ENCODE results near the gene MTOR.
"Not testable (repeated sequence)": the region's sequence is repeated elsewhere in the genome, so short reads cannot be mapped to it uniquely, and the experiment has no call there.

The MTOR gene

GRCh38 chr1:11187931-11188330, 74.4 kb downstream of the MTOR start:
- no peaks in the 10 kb centered on the region for H3K9me3 Mint-ChIP-seq (ENCODE audit: low read depth)
- H3K4me3 Mint-ChIP-seq: no peak overlapping the region
- H3K27ac Mint-ChIP-seq: no peak overlapping the region
- peaks cover 3% of the 10 kb centered on the region for H3K36me3 Mint-ChIP-seq
- H3K27me3 Mint-ChIP-seq: no peaks in the 10 kb centered on the region
- no peaks in the 10 kb centered on the region for H3K4me1 Mint-ChIP-seq (ENCODE audit: low read depth)

GRCh38 chr1:11187494-11187893, 74.9 kb downstream of the MTOR start:
- no peaks in the 10 kb centered on the region for H3K27me3 Mint-ChIP-seq
- no peaks in the 10 kb centered on the region for H3K9me3 Mint-ChIP-seq (ENCODE audit: low read depth)
- H3K36me3 Mint-ChIP-seq: peaks cover 6% of the 10 kb centered on the region
- no peak overlapping the region for H3K27ac Mint-ChIP-seq
- H3K4me3 Mint-ChIP-seq: no peak overlapping the region
- no peaks in the 10 kb centered on the region for H3K4me1 Mint-ChIP-seq (ENCODE audit: low read depth)

- Mint-ChIP-seq H3K4me1 (ENCODE audit: low read depth) (no peaks in the 10 kb centered on the region), H3K27ac (peak overlapping the region; percentile 5), H3K36me3 (peaks cover 9% of the 10 kb centered on the region), H3K27me3 (no peaks in the 10 kb centered on the region), H3K4me3 (no peak overlapping the region), H3K9me3 (ENCODE audit: low read depth) (no peaks in the 10 kb centered on the region)
Observed at GRCh38 chr1:11187000-11187399, 75.4 kb downstream of the MTOR start.

GRCh38 chr1:11184973-11185372, 77.4 kb downstream of the MTOR start:
- Mint-ChIP-seq H3K9me3 (ENCODE audit: low read depth) (no peaks in the 10 kb centered on the region), H3K4me3 (no peak overlapping the region), H3K27ac (no peak overlapping the region), H3K27me3 (no peaks in the 10 kb centered on the region), H3K36me3 (peaks cover 9% of the 10 kb centered on the region), H3K4me1 (ENCODE audit: low read depth) (no peaks in the 10 kb centered on the region)

- Mint-ChIP-seq H3K4me3 (no peak overlapping the region), H3K4me1 (ENCODE audit: low read depth) (no peaks in the 10 kb centered on the region), H3K27me3 (no peaks in the 10 kb centered on the region), H3K36me3 (peaks cover 6% of the 10 kb centered on the region), H3K27ac (no peak overlapping the region), H3K9me3 (ENCODE audit: low read depth) (no peaks in the 10 kb centered on the region)
Observed at GRCh38 chr1:11182884-11183283, 79.5 kb downstream of the MTOR start.

- Mint-ChIP-seq H3K36me3 (peaks cover 8% of the 10 kb centered on the region), H3K9me3 (ENCODE audit: low read depth) (no peaks in the 10 kb centered on the region), H3K4me1 (ENCODE audit: low read depth) (no peaks in the 10 kb centered on the region), H3K4me3 (no peak overlapping the region), H3K27ac (no peak overlapping the region), H3K27me3 (no peaks in the 10 kb centered on the region)
Observed at GRCh38 chr1:11180342-11180744, 82.0 kb downstream of the MTOR start.

GRCh38 chr1:11179749-11180148, 82.6 kb downstream of the MTOR start:
- not testable (repeated sequence) for H3K4me1 Mint-ChIP-seq (ENCODE audit: low read depth); H3K36me3 Mint-ChIP-seq; H3K27me3 Mint-ChIP-seq; H3K4me3 Mint-ChIP-seq; H3K9me3 Mint-ChIP-seq (ENCODE audit: low read depth); H3K27ac Mint-ChIP-seq

- H3K36me3 Mint-ChIP-seq: peaks cover 8% of the 10 kb centered on the region
- no peak overlapping the region for H3K27ac Mint-ChIP-seq
- H3K4me1 Mint-ChIP-seq (ENCODE audit: low read depth): no peaks in the 10 kb centered on the region
- H3K9me3 Mint-ChIP-seq (ENCODE audit: low read depth): no peaks in the 10 kb centered on the region
- H3K4me3 Mint-ChIP-seq: no peak overlapping the region
- H3K27me3 Mint-ChIP-seq: no peaks in the 10 kb centered on the region
Observed at GRCh38 chr1:11179125-11179524, 83.2 kb downstream of the MTOR start.

GRCh38 chr1:11178021-11179015, 84.0 kb downstream of the MTOR start:
- Mint-ChIP-seq H3K9me3 (ENCODE audit: low read depth) (no peaks in the 10 kb centered on the region), H3K4me3 (no peak overlapping the region), H3K27me3 (no peaks in the 10 kb centered on the region), H3K4me1 (ENCODE audit: low read depth) (no peaks in the 10 kb centered on the region), H3K36me3 (peaks cover 8% of the 10 kb centered on the region), H3K27ac (no peak overlapping the region)

GRCh38 chr1:11176081-11176706, 86.2 kb downstream of the MTOR start:
- Mint-ChIP-seq H3K27me3 (no peaks in the 10 kb centered on the region), H3K27ac (no peak overlapping the region), H3K36me3 (peaks cover 2% of the 10 kb centered on the region), H3K4me3 (no peak overlapping the region), H3K9me3 (ENCODE audit: low read depth) (no peaks in the 10 kb centered on the region), H3K4me1 (ENCODE audit: low read depth) (no peaks in the 10 kb centered on the region)

GRCh38 chr1:11175461-11175860, 86.9 kb downstream of the MTOR start:
- H3K27ac Mint-ChIP-seq: no peak overlapping the region
- no peaks in the 10 kb centered on the region for H3K9me3 Mint-ChIP-seq (ENCODE audit: low read depth)
- H3K4me1 Mint-ChIP-seq (ENCODE audit: low read depth): no peaks in the 10 kb centered on the region
- no peak overlapping the region for H3K4me3 Mint-ChIP-seq
- peaks cover 2% of the 10 kb centered on the region for H3K36me3 Mint-ChIP-seq
- H3K27me3 Mint-ChIP-seq: no peaks in the 10 kb centered on the region

- no peaks in the 10 kb centered on the region for H3K4me1 Mint-ChIP-seq (ENCODE audit: low read depth)
- H3K36me3 Mint-ChIP-seq: peaks cover 2% of the 10 kb centered on the region
- H3K4me3 Mint-ChIP-seq: no peak overlapping the region
- no peaks in the 10 kb centered on the region for H3K27me3 Mint-ChIP-seq
- H3K9me3 Mint-ChIP-seq (ENCODE audit: low read depth): no peaks in the 10 kb centered on the region
- no peak overlapping the region for H3K27ac Mint-ChIP-seq
Observed at GRCh38 chr1:11174261-11174942, 87.9 kb downstream of the MTOR start.

- Mint-ChIP-seq H3K9me3 (ENCODE audit: low read depth) (no peaks in the 10 kb centered on the region), H3K4me1 (ENCODE audit: low read depth) (no peaks in the 10 kb centered on the region), H3K27ac (no peak overlapping the region), H3K27me3 (no peaks in the 10 kb centered on the region), H3K4me3 (no peak overlapping the region), H3K36me3 (peaks cover 8% of the 10 kb centered on the region)
Observed at GRCh38 chr1:11170102-11170501, 92.2 kb downstream of the MTOR start.

GRCh38 chr1:11169202-11169601, 93.1 kb downstream of the MTOR start:
- Mint-ChIP-seq H3K27me3 (no peaks in the 10 kb centered on the region), H3K4me3 (no peak overlapping the region), H3K27ac (no peak overlapping the region), H3K9me3 (ENCODE audit: low read depth) (no peaks in the 10 kb centered on the region), H3K4me1 (ENCODE audit: low read depth) (no peaks in the 10 kb centered on the region), H3K36me3 (peaks cover 8% of the 10 kb centered on the region)

- Mint-ChIP-seq H3K27me3 (no peaks in the 10 kb centered on the region), H3K4me3 (no peak overlapping the region), H3K27ac (no peak overlapping the region), H3K4me1 (ENCODE audit: low read depth) (no peaks in the 10 kb centered on the region), H3K9me3 (ENCODE audit: low read depth) (no peaks in the 10 kb centered on the region), H3K36me3 (peaks cover 8% of the 10 kb centered on the region)
Observed at GRCh38 chr1:11168731-11169130, 93.6 kb downstream of the MTOR start.

Measured in activated naive CD8-positive, alpha-beta T cell (primary cell).